ENCODE measurements around the gene CLEC2A. TPM values are rescaled to one million over a fixed set of nuclear protein-coding genes. Genes with fewer than 3 reads are reported as not detected.

The CLEC2A gene
- total and polyA plus RNA-seq, 9 of the 15 experiments (the other 6 are each of a cell fraction or from before 2014, with no cell fraction given), result not detected

- no peak for TF ChIP-seq ATF1 (CRISPR knock-in tag; IDR thresholded peaks at IDR 0.05)
- TF ChIP-seq ATF1 (tag; IDR thresholded peaks at IDR 0.05), result no peak
- Histone ChIP-seq H3K36me3 (ENCODE audit: control insufficient read depth, insufficient read depth, low read length) (no peaks in the 10 kb centered on the region), H3K4me2 (ENCODE audit: insufficient read depth, low read length) (no peak overlapping the region), H3K9me1 (ENCODE audit: control insufficient read depth, insufficient read depth, low read length) (no peaks in the 10 kb centered on the region), H3K4me3 (no peak overlapping the region), H3K9me3 (replicated peaks; ENCODE audit: control insufficient read depth, insufficient read depth, low read depth, low read length) (0 out of 2 replicates have a peak, but pooled peaks cover 2% of the 10 kb centered on the region), H3K9ac (ENCODE audit: insufficient read depth in 1 of 2, low read depth in 2 of 2, low read length in 2 of 2) (no peak overlapping the region), H3K79me2 (ENCODE audit: control insufficient read depth, insufficient read depth, low read length) (no peaks in the 10 kb centered on the region), H3K27ac (ENCODE audit: extremely low read depth, low read depth, low read length) (no peak overlapping the region), H2AFZ (ENCODE audit: low read depth, low read length) (no peak overlapping the region), H3K27me3 (ENCODE audit: control insufficient read depth in 2 of 2, insufficient read depth in 2 of 2, low read length in 2 of 2) (no peaks in the 10 kb centered on the region), H3K4me1 (replicated peaks in 1 of 2; ENCODE audit: control insufficient read depth in 2 of 2, insufficient read depth in 2 of 2, low read length in 2 of 2) (no peaks in the 10 kb centered on the region), H4K20me1 (replicated peaks; ENCODE audit: control insufficient read depth, insufficient read depth, low read length) (no peaks in the 10 kb centered on the region)
- no TSS peak for BruUV-seq (replicated peaks)
- in situ Hi-C loops (cut with MboI) (no loop called here), intact Hi-C loops (cut with micrococcal nuclease) (no loop called here)
- ATAC-seq (no peak), DNase-seq (ENCODE audit: extremely low read depth in 1 of 4, low spot score in 3 of 4) (no peak), FAIRE-seq (no peak)
- ChIA-PET CTCF (ENCODE audit: low intra/inter-chr PET ratio) (no interaction called here), POLR2A (no interaction called here)
These were observed 20.5 kb downstream of the CLEC2A start for GRCh38 chr12:9911708-9912107.

- in situ Hi-C loops (cut with MboI), result no loop called here
- Histone ChIP-seq H3K36me3 (ENCODE audit: control insufficient read depth, insufficient read depth, low read length) (no peaks in the 10 kb centered on the region), H2AFZ (ENCODE audit: low read depth, low read length) (no peak overlapping the region), H3K4me2 (ENCODE audit: insufficient read depth, low read length) (no peak overlapping the region), H3K79me2 (ENCODE audit: control insufficient read depth, insufficient read depth, low read length) (no peaks in the 10 kb centered on the region), H3K4me3 (no peak overlapping the region), H4K20me1 (replicated peaks; ENCODE audit: control insufficient read depth, insufficient read depth, low read length) (no peaks in the 10 kb centered on the region), H3K27ac (ENCODE audit: extremely low read depth, low read depth, low read length) (no peak overlapping the region), H3K9me1 (ENCODE audit: control insufficient read depth, insufficient read depth, low read length) (no peaks in the 10 kb centered on the region), H3K9me3 (replicated peaks; ENCODE audit: control insufficient read depth, insufficient read depth, low read depth, low read length) (0 out of 2 replicates have a peak, but pooled peaks cover 2% of the 10 kb centered on the region), H3K4me1 (replicated peaks in 1 of 2; ENCODE audit: control insufficient read depth in 2 of 2, insufficient read depth in 2 of 2, low read length in 2 of 2) (no peaks in the 10 kb centered on the region), H3K27me3 (ENCODE audit: control insufficient read depth in 2 of 2, insufficient read depth in 2 of 2, low read length in 2 of 2) (no peaks in the 10 kb centered on the region), H3K9ac (ENCODE audit: insufficient read depth in 1 of 2, low read depth in 2 of 2, low read length in 2 of 2) (no peak overlapping the region)
- ChIA-PET CTCF (ENCODE audit: low intra/inter-chr PET ratio) (no interaction called here), POLR2A (no interaction called here)
- ATAC-seq (no peak), FAIRE-seq (no peak), DNase-seq (ENCODE audit: extremely low read depth in 1 of 4, low spot score in 3 of 4) (no peak)
- BruUV-seq (replicated peaks), result no TSS peak
- WGBS (ENCODE audit: insufficient coverage, low coverage, missing lambda C conversion rate), result 8% methylated on average over 6 of the region's 7 CpGs
- intact Hi-C loops (cut with micrococcal nuclease), result no loop called here
- TF ChIP-seq BRCA1 (IDR thresholded peaks at IDR 0.05) (no peak), BRCA1 (CRISPR knock-in tag; IDR thresholded peaks at IDR 0.05) (no peak), ZNF280A (IDR thresholded peaks at IDR 0.05; ENCODE audit: low read depth, partially characterized antibody) (peak; percentile 92), ZFX (CRISPR knock-in tag; IDR thresholded peaks at IDR 0.05) (no peak), ARID3B (CRISPR knock-in tag; IDR thresholded peaks at IDR 0.05; ENCODE audit: borderline replicate concordance) (no peak), NEUROD1 (IDR thresholded peaks at IDR 0.05; ENCODE audit: borderline replicate concordance, low read depth, low read length, partially characterized antibody) (no peak), RBFOX2 (IDR thresholded peaks at IDR 0.05; ENCODE audit: low read depth, low read length) (no peak), ILF3 (IDR thresholded peaks at IDR 0.05; ENCODE audit: borderline replicate concordance) (no peak), GTF2F1 (IDR thresholded peaks at IDR 0.05; ENCODE audit: low read depth, low read length) (no peak), ZFP1 (CRISPR knock-in tag; IDR thresholded peaks at IDR 0.05) (no peak), ZNF384 (IDR thresholded peaks at IDR 0.05; ENCODE audit: low read depth, low read length) (no peak)
These were observed 21.3 kb downstream of the CLEC2A start for GRCh38 chr12:9910716-9911421.
